GM21619 (cell line): Measurements from ENCODE around the gene OR2H1.
"Not testable (repeated sequence)": the region's sequence is repeated elsewhere in the genome, so short reads cannot be mapped to it uniquely, and the experiment has no call there.

ENCODE experiments used
- ATAC-seq: cut with Tn5 transposase; IDR thresholded peaks from one replicate; pipeline ENCODE4 v1.9.1; 2021; ENCODE audit not compliant: unreplicated experiment

Gene OR2H1

DNA sequence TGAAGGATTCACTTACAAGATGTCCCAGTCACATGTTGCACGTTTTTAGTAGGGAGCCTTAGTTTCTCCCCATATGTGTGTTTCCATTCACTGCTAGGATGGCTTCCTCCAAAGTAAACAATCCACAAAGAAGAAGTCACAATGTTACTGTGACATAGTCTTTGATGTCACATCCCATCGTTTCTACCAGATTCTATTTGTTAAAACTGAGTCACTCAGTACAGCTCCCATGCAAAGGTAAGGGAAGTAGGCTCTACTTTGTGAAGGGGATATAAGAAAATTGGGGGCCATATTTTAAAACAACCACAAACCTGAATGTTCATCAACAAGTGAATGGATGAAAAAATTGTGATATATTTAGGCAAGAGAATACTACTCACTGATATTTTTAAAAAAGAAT, at the start of gene OR2H1, which contains the start of gene OR11A1:
Gene OR2H1, plus strand, starts transcription at position 185 of the 400 bp plus-strand sequence. CDS start 4,615 bp downstream, outside the sequence.
Gene OR11A1, minus strand, starts transcription at position 101 of the 400 bp plus-strand sequence. CDS start 29,430 bp downstream, outside the sequence.
- no peak for ATAC-seq

DNA sequence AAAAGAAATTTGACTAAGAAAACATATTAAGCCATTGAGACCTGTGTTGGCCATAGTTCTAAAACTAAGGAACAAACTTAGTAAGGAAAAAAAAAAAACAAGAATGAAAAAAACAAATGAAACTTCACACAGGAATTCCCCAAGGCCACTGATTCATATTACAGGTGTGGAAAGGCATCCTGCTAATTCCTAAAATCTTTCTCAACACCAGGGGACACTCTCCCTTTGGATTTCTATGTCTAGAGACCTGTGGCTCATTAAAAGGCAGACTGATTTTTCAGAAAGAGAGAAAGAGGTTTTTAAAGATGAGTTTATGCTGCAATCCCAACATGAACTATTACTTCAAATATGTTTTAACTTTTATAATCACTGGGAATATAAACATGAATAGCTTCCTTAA, 42.4 kb upstream of the OR2H1 start, which contains the start of gene OR12D1:
Gene OR12D1, plus strand, starts transcription at position 341 of the 400 bp plus-strand sequence.
- no peak for ATAC-seq

GRCh38 chr6:29419516-29419915, 37.4 kb upstream of the OR2H1 start:
- ATAC-seq: no peak

DNA sequence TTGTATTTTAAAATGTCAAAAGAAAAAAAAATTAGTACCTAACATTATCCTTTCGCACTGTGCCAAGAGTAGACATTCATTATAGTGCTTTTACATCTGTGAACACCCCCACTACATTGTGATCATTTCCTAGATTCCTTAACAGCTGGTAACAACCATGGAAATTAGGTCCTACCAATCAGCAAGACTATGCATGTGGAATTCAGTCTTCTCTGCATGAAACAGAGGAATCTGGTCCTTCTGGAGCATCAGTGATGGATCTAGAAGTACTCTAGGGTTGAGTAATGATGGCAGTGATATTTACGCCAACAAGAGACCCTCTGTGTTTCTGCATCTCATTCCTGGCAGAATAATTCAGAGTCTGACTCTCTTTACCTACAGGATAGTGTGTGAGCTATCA, 32.8 kb upstream of the OR2H1 start:
- no peak for ATAC-seq

DNA sequence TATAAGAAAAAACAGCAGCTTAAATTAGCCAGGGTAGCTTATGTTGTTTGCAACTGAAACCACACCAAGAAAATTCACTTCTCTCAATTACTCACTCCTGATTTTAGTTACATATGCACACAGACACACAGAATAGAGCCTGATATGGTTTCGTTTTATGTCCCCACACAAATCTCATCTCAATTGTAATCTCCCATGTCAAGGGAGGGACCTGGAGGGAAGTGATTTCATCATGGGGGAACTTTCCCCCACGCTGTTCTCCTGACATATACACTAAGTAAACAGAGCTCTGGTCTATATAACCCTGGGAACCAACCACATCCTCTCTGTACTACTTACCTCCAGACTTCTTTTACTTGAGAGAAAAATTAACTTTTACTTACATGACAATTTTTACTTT, 32.4 kb upstream of the OR2H1 start:
- no peak for ATAC-seq

- no peak for ATAC-seq
These were observed 31.9 kb upstream of the OR2H1 start for GRCh38 chr6:29425075-29425474.

DNA sequence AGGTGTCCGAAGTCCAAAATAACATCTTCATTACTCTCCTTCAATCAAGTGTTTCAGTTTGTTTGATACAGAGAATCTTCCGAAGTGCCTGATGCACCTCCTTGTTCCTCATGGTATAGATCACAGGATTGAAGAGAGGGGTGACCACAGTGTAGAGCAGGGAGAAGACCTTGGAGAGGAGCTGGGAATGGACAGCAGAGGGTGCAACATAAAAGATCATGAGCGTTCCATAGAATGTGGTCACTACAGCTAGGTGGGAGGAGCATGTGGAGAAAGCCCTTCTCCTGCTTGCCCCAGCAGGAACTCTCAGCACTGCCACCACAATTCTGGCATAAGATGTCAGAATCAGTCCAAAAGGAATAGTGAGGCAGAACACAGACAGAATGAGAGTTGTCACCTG, 30.3 kb upstream of the OR2H1 start:
- ATAC-seq: no peak

DNA sequence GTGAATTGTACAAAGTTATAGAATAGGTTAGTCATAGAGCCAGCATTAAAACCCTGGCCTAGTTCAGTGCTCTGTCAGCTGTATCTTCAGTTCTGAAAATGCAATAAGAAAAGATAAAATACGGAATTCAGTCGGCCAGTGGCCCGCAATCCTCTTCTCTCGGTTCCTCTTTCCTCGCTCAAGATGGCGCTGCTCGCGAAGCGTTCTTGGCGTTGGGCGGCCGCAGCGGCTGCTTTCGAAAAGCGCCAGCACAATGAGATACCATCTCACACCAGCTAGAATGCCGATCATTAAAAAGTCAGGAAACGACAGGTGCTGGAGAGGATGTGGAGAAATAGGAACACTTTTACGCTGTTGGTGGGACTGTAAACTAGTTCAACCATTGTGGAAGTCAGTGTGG, 20.2 kb upstream of the OR2H1 start:
- not testable (repeated sequence) for ATAC-seq

GRCh38 chr6:29439006-29439405, 17.9 kb upstream of the OR2H1 start, which contains the start of gene OR10C1:
TSS of gene OR10C1 (plus strand) at chr6:29439306. CDS start at chr6:29440016, 710 bp downstream.
- ATAC-seq: no peak

DNA sequence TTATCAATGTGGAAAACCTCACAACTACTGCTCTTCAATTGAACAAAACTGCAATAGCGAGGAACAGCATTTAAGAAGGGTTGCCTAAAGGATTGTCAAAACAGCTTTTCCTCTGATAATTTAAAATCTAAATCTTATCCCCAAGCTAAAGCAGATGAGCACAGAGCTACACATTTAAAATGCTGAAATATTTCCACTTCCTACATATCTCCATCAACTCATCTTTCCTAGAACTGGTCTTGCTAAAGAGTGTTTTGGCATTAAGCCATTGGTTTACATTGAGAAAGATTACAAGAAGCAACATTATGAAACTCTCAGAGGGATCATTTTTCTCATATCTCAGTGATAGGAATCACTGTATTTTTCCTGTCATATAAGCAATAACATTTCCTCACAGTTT, 14.2 kb upstream of the OR2H1 start:
- ATAC-seq: no peak

DNA sequence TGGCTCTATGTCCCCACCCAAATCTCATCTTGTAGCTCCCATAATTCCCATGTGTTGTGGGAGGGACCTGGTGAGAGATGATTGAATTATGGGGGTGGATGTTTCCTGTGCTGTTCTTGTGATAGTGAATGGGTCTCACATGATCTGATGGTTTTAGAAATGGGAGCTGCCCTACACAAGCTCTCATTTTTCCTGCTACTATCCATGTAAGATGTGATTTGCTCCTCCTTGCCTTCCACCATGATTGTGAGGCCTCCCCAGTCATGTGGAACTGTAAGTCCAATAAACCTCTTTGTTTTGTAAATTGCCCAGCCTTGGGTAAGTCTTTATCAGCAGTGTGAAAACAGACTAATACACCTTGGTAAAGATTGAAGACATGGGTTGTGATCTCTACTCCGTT, 12.9 kb upstream of the OR2H1 start:
- not testable (repeated sequence) for ATAC-seq

- ATAC-seq: no peak
These were observed 9.3 kb upstream of the OR2H1 start for GRCh38 chr6:29447670-29448069.

GRCh38 chr6:29451471-29452193, 5.3 kb upstream of the OR2H1 start:
- no peak for ATAC-seq

GRCh38 chr6:29461021-29461814, 4.3 kb downstream of the OR2H1 start:
- ATAC-seq: no peak

GRCh38 chr6:29462022-29462421, 5.1 kb downstream of the OR2H1 start:
- ATAC-seq: no peak

DNA sequence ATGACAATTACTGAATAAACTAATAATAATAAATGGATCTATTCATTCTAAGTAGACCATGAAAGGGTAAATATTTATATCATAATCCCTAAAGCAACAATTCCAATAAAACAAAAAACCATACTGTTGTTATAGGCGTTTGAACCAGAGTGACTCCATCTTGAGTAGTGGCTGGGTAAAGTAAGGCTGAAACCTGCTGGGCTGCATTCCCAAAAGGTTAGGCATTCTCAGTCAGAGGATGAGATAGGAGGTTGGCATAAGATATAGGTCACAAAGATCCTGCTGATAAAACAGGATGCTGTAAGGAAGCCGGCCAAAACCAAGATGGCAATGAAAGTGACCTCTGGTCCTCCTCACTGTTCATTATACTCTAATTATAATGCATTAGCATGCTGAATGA, 8.3 kb downstream of the OR2H1 start:
- ATAC-seq: no peak

- no peak for ATAC-seq
These were observed 8.8 kb downstream of the OR2H1 start for GRCh38 chr6:29465801-29466200.

GRCh38 chr6:29466241-29466640, 9.3 kb downstream of the OR2H1 start:
- ATAC-seq: no peak

- ATAC-seq: no peak
These were observed 18.0 kb downstream of the OR2H1 start for GRCh38 chr6:29474996-29475395.

GRCh38 chr6:29477923-29478450, 21.0 kb downstream of the OR2H1 start:
- no peak for ATAC-seq

GRCh38 chr6:29478740-29479139, 21.8 kb downstream of the OR2H1 start:
- no peak for ATAC-seq

DNA sequence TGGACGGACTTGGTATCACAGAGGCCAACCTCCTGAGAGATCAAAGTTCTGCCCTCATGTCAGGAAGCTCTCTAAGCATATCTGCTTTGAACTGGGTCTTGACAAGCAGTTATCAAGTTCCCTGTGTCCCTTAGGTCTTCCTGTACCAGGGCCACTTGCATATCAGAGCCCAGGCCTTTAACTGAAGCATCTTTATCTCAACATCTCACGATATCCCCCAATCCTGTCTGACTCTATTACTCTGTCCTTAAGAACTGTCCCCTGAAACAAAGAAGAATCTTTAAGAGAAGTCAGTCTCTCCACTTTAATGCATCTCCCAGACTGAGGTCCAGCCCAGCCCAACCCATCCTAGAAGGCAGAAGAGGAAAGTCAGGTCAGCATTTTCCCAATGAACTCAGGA, 22.6 kb downstream of the OR2H1 start:
- no peak for ATAC-seq
